Activated CD8-positive, alpha-beta T cell treated with anti-CD3 and anti-CD28 coated beads for 36 hours (primary cell): ENCODE data around the gene KDM8. TPM values are rescaled to one million over a fixed set of nuclear protein-coding genes. Genes with fewer than 3 reads are reported as not detected.

Source experiments
- ATAC-seq: fragments of 200-7000 bp; cut with Tn5 transposase; one replicate; pipeline ENCODE4 v1.10.0; 2021; ENCODE audit warnings: mild to moderate bottlenecking, moderate library complexity
- CTCF ChIA-PET: fragments of 350-600 bp; sonication (Branson Sonifier 250); formaldehyde crosslinking; loops from one replicate; lab custom pipeline; 2021; ENCODE audit warnings: antibody characterized with exemption; lab: Charles Lee
- POLR2A ChIA-PET: fragments of 350-600 bp; sonication (Branson Sonifier 250); formaldehyde crosslinking; loops from one replicate; lab custom pipeline; 2021; ENCODE audit warnings: antibody characterized with exemption; lab: Charles Lee
- DNase-seq: peaks from one replicate; pipeline ENCODE4 v3.0.0-alpha.2; 2020
- H3K27ac Mint-ChIP-seq: one replicate; pipeline ENCODE4 v1.8.0; 2021; ENCODE audit warnings: mild to moderate bottlenecking, mixed read lengths
- H3K27me3 Mint-ChIP-seq: one replicate; pipeline ENCODE4 v1.8.0; 2021; ENCODE audit warnings: mixed read lengths
- H3K36me3 Mint-ChIP-seq: one replicate; pipeline ENCODE4 v1.8.0; 2021; ENCODE audit warnings: low read depth, mixed read lengths
- H3K4me1 Mint-ChIP-seq: one replicate; pipeline ENCODE4 v1.8.0; 2021; ENCODE audit warnings: low read depth, mixed read lengths
- H3K4me3 Mint-ChIP-seq: one replicate; pipeline ENCODE4 v1.8.0; 2021; ENCODE audit warnings: mild to moderate bottlenecking, moderate library complexity, mixed read lengths
- H3K9me3 Mint-ChIP-seq: one replicate; pipeline ENCODE4 v1.8.0; 2021; ENCODE audit warnings: mixed read lengths
- intact Hi-C: fragments of 100-400 bp; cut with micrococcal nuclease; formaldehyde crosslinking; loops from one replicate; pipeline ENCODE4 v1.10.0; 2022
- total RNA-seq, 2 experiments: library from RNA; stranded (reverse); gene quantifications; one replicate each; pipeline ENCODE4 v1.2.3, GENCODE V29; 2021
- TF ChIP-seq, protein P1 (sequence below): fragments of 200-600 bp; IDR thresholded peaks from one replicate; pipeline ENCODE4 v1.8.0; 2022; ENCODE audit warnings: antibody characterized with exemption, mild to moderate bottlenecking

The KDM8 gene
- total RNA-seq, 2 experiments from 2014 or later, result 10.9 to 12.7 TPM

DNA sequence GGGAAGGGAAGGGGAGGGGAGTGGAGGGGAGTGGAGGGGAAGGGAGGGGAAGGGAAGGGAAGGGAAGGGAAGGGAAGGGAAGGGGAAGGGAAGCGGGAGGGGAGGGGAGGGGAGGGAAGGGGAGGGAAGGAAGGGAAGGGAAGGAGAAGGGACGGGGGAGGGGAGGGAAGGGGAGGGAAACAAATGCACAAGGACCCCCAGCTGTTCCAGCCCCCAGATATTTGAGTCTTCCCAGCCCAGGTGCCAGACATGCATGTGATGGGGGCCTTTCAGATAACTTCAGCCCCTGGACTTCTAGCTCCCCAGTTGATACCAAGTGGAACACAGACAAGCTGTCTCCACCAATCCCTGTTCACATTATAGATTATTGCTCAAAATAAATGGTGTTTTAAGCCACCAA, 14.7 kb upstream of the KDM8 start:
- ChIA-PET POLR2A (no interaction called here), CTCF (interaction anchor here (1.9 kb wide), 1 partner anchor 10 kb away, joined by 15 read pairs; no protein-coding TSS in a partner anchor)
- ATAC-seq (no peak), DNase-seq (no peak)
- no peaks in the 10 kb centered on the region for H3K9me3 Mint-ChIP-seq
- no peaks in the 10 kb centered on the region for H3K36me3 Mint-ChIP-seq
- TF ChIP-seq, protein P1, sequence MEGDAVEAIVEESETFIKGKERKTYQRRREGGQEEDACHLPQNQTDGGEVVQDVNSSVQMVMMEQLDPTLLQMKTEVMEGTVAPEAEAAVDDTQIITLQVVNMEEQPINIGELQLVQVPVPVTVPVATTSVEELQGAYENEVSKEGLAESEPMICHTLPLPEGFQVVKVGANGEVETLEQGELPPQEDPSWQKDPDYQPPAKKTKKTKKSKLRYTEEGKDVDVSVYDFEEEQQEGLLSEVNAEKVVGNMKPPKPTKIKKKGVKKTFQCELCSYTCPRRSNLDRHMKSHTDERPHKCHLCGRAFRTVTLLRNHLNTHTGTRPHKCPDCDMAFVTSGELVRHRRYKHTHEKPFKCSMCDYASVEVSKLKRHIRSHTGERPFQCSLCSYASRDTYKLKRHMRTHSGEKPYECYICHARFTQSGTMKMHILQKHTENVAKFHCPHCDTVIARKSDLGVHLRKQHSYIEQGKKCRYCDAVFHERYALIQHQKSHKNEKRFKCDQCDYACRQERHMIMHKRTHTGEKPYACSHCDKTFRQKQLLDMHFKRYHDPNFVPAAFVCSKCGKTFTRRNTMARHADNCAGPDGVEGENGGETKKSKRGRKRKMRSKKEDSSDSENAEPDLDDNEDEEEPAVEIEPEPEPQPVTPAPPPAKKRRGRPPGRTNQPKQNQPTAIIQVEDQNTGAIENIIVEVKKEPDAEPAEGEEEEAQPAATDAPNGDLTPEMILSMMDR, result no peak
- H3K27me3 Mint-ChIP-seq, result no peaks in the 10 kb centered on the region
- H3K27ac Mint-ChIP-seq, result no peak overlapping the region
- intact Hi-C loops, result no loop called here
- peaks cover 2% of the 10 kb centered on the region for H3K4me1 Mint-ChIP-seq
- no peak overlapping the region for H3K4me3 Mint-ChIP-seq

DNA sequence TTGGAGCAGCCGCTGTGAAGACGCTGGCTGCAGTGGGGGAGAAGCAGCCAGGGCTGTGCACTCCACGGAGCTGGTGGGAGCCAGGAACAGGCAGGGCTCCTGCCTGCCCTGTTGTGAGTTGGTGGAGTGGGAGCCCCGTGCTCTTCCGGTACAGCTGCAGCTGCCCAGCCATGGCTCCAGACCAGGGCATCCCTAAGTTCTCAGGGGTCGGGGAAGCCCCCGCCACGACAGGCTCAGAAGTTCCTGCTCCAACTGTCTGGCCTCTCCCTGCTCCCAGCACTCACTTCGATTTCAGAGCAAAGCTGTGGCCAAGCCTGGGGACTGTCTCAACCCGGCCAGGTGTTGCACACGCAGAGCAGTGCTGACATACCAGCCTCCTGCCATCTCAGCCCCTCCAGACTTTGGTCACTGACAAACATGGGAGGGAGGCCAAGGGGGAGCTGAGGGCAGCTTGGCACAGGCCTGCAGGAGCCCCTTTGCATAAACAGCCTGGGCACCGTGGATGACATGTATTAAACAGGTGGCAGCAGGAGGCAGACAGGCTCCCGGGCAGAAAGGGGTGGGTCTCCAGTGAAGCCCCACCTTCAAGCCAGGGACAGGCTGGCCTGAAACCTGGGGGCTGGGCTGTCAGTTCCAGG, 13.9 kb upstream of the KDM8 start:
- intact Hi-C loops, result no loop called here
- ATAC-seq (peak; percentile 45), DNase-seq (no peak)
- peaks cover 1% of the 10 kb centered on the region for H3K36me3 Mint-ChIP-seq
- H3K4me3 Mint-ChIP-seq, result no peak overlapping the region
- ChIA-PET CTCF (interaction anchor here (5.5 kb wide), 1 partner anchor 11 kb away, joined by 27 read pairs; no protein-coding TSS in a partner anchor), POLR2A (interaction anchor here (0.6 kb wide), 1 partner anchor 12 kb away, joined by 3 read pairs; no protein-coding TSS in a partner anchor)
- H3K9me3 Mint-ChIP-seq, result peaks cover 3% of the 10 kb centered on the region
- H3K27me3 Mint-ChIP-seq, result no peaks in the 10 kb centered on the region
- TF ChIP-seq, protein P1, result no peak
- H3K4me1 Mint-ChIP-seq, result peaks cover 6% of the 10 kb centered on the region
- H3K27ac Mint-ChIP-seq, result no peak overlapping the region

DNA sequence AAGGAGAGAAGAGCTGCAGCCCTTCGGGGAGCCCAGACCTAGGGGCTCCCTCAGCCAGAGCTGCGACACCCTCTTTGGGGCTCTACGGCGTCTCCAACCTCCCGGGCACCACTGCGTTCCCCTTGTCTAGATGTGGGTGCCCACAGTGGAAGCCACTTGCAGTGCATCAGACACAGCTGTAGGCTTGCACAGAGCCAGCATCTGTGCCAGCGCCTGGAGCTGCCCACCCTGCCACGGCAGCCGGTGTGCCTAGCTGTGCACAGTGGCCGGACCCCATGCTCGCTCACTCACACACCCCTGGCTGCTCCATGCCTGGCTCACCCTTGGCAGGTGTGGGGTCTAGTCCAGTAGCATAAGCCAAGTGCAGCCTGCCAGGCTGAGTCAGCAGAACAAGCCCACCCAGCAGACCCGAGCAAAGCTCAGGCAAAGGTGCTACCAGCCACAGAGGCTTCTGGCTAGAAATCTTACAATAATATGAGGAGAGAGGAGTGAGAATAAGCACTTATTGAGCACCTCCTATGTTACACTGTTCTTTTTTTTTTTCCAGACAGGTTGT, 12.9 kb upstream of the KDM8 start:
- Mint-ChIP-seq H3K36me3 (peaks cover 9% of the 10 kb centered on the region), H3K27me3 (no peaks in the 10 kb centered on the region), H3K4me1 (peaks cover 15% of the 10 kb centered on the region), H3K9me3 (peaks cover 12% of the 10 kb centered on the region), H3K4me3 (no peak overlapping the region), H3K27ac (no peak overlapping the region)
- ChIA-PET POLR2A (interaction anchor here (0.8 to 1.2 kb wide), 3 partner anchors 176 to 196 kb away, joined by 3 read pairs; no protein-coding TSS in a partner anchor), CTCF (interaction anchor here (5.5 kb wide), 1 partner anchor 12 kb away, joined by 27 read pairs; no protein-coding TSS in a partner anchor)
- DNase-seq (no peak), ATAC-seq (no peak)
- TF ChIP-seq, protein P1, result no peak
- intact Hi-C loops, result no loop called here

DNA sequence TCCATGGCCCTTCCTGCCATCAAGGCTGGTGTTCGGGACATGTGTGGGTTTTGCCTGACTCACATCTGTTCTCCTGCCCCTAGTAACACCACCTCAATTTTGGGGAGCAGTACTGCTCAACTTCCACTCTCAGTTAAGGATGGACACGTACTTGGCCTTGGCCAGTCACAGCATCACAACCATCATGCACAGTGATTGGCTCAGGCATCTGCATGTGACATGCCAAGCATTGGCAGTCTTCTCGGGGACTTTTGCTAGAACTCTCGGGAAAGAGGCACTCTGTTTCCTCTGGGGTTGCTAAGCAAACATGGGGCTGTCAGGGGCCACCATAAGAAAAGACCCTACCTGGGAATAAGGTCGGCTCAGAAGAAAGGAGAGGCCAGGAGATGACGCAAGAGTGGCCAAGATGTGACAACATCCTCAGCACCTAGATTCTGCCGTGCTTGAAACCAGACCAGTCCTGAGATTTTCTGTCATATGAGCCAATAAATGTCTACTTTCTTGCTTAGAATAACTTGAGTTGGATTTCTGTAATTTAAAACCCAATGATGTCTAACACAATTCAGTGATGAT, 11.9 kb upstream of the KDM8 start:
- POLR2A ChIA-PET, result no interaction called here

More for the DNA sequence above, 11.9 kb upstream of the KDM8 start:
- H3K27ac Mint-ChIP-seq, result no peak overlapping the region
- H3K4me3 Mint-ChIP-seq, result no peak overlapping the region
- H3K9me3 Mint-ChIP-seq, result peaks cover 15% of the 10 kb centered on the region
- DNase-seq, result no peak
- TF ChIP-seq, protein P1, result no peak
- CTCF ChIA-PET, result interaction anchor here (5.5 kb wide), 1 partner anchor 13 kb away, joined by 27 read pairs; no protein-coding TSS in a partner anchor
- H3K36me3 Mint-ChIP-seq, result peaks cover 10% of the 10 kb centered on the region
- peaks cover 24% of the 10 kb centered on the region for H3K4me1 Mint-ChIP-seq
- intact Hi-C loops, result no loop called here
- no peaks in the 10 kb centered on the region for H3K27me3 Mint-ChIP-seq
- no peak for ATAC-seq
